Osteocyte (in vitro differentiated cells): ENCODE measurements around the gene NOS3. TPM values are rescaled to one million over a fixed set of nuclear protein-coding genes. Genes with fewer than 3 reads are reported as not detected.

Source experiments
- DNase-seq: peaks from one replicate; pipeline ENCODE4 v3.0.0; 2021; ENCODE audit warnings: mixed read lengths; ENCODE audit not compliant: unreplicated experiment; ENCODE audit errors: extremely low spot score
- H3K27ac Mint-ChIP-seq: one replicate; pipeline ENCODE4 v1.8.0; 2021; ENCODE audit warnings: mild to moderate bottlenecking, mixed read lengths; ENCODE audit not compliant: unreplicated experiment
- H3K27me3 Mint-ChIP-seq: one replicate; pipeline ENCODE4 v1.8.0; 2021; ENCODE audit warnings: mixed read lengths; ENCODE audit not compliant: unreplicated experiment
- H3K36me3 Mint-ChIP-seq: one replicate; pipeline ENCODE4 v1.8.0; 2021; ENCODE audit warnings: mixed read lengths; ENCODE audit not compliant: unreplicated experiment
- H3K4me1 Mint-ChIP-seq: one replicate; pipeline ENCODE4 v1.8.0; 2021; ENCODE audit warnings: mixed read lengths; ENCODE audit not compliant: unreplicated experiment
- H3K4me3 Mint-ChIP-seq: one replicate; pipeline ENCODE4 v1.8.0; 2021; ENCODE audit warnings: mild to moderate bottlenecking, moderate library complexity, mixed read lengths; ENCODE audit not compliant: unreplicated experiment
- H3K9me3 Mint-ChIP-seq: one replicate; pipeline ENCODE4 v1.8.0; 2021; ENCODE audit warnings: mixed read lengths; ENCODE audit not compliant: unreplicated experiment
- CTCF ChIP-seq: fragments of 200-600 bp; sonication (generic); IDR thresholded peaks from 2 replicates; pipeline ENCODE4 v1.5.0; 2021; ENCODE audit warnings: antibody characterized with exemption, mild to moderate bottlenecking, moderate library complexity
- total RNA-seq: library from RNA; stranded (reverse); gene quantifications from 2 replicates; pipeline ENCODE4 v1.2.1, GENCODE V29; 2021

Gene NOS3
- total RNA-seq, 1 donor from 2014 or later, result 0.73 TPM

GRCh38 chr7:151012911-151013347 lies 22.1 kb downstream of the NOS3 start:
- TF ChIP-seq CTCF, result peak; percentile 59
- Mint-ChIP-seq H3K27me3 (peaks cover 3% of the 10 kb centered on the region), H3K36me3 (no peaks in the 10 kb centered on the region), H3K4me3 (no peak overlapping the region), H3K9me3 (no peaks in the 10 kb centered on the region), H3K4me1 (peaks cover 18% of the 10 kb centered on the region), H3K27ac (no peak overlapping the region)
- no peak for DNase-seq

DNA sequence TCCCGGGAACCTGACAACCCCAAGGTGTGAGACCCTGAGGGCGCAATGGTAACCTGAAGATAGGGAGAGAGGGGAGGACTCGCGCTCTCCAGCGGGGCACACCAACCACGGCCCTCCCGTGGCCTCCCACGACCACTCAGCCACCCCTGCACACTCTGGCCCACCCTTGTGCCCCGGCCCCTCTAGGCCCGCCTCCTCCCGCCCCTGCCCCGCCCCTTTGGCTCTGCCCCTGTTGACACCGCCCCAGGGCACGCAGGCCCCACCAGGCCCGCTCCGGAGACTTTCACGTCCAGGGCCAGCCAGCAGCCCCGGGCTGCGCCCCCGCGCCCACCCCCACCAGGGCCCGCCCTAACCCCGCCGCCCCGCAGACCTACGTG lies 22.5 kb downstream of the NOS3 start:
- peaks cover 21% of the 10 kb centered on the region for H3K4me1 Mint-ChIP-seq
- H3K4me3 Mint-ChIP-seq, result no peak overlapping the region
- H3K27me3 Mint-ChIP-seq, result peaks cover 7% of the 10 kb centered on the region

DNA sequence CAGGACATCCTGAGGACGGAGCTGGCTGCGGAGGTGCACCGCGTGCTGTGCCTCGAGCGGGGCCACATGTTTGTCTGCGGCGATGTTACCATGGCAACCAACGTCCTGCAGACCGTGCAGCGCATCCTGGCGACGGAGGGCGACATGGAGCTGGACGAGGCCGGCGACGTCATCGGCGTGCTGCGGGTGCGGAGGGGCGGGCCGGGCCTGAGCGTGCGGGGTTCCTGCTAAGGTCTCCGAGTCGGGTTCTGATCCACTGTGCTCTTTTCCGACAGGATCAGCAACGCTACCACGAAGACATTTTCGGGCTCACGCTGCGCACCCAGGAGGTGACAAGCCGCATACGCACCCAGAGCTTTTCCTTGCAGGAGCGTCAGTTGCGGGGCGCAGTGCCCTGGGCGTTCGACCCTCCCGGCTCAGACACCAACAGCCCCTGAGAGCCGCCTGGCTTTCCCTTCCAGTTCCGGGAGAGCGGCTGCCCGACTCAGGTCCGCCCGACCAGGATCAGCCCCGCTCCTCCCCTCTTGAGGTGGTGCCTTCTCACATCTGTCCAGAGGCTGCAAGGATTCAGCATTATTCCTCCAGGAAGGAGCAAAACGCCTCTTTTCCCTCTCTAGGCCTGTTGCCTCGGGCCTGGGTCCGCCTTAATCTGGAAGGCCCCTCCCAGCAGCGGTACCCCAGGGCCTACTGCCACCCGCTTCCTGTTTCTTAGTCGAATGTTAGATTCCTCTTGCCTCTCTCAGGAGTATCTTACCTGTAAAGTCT lies 23.1 kb downstream of the NOS3 start:
- TF ChIP-seq CTCF, result no peak
- no peak overlapping the region for H3K4me3 Mint-ChIP-seq
- peaks cover 22% of the 10 kb centered on the region for H3K4me1 Mint-ChIP-seq
- H3K27ac Mint-ChIP-seq, result no peak overlapping the region
- no peak for DNase-seq
- no peaks in the 10 kb centered on the region for H3K36me3 Mint-ChIP-seq
- H3K27me3 Mint-ChIP-seq, result peaks cover 9% of the 10 kb centered on the region
- no peaks in the 10 kb centered on the region for H3K9me3 Mint-ChIP-seq

More for the DNA sequence above, 22.5 kb downstream of the NOS3 start:
- no peaks in the 10 kb centered on the region for H3K9me3 Mint-ChIP-seq
- H3K27ac Mint-ChIP-seq, result no peak overlapping the region
- TF ChIP-seq CTCF, result no peak
- no peaks in the 10 kb centered on the region for H3K36me3 Mint-ChIP-seq
- no peak for DNase-seq

DNA sequence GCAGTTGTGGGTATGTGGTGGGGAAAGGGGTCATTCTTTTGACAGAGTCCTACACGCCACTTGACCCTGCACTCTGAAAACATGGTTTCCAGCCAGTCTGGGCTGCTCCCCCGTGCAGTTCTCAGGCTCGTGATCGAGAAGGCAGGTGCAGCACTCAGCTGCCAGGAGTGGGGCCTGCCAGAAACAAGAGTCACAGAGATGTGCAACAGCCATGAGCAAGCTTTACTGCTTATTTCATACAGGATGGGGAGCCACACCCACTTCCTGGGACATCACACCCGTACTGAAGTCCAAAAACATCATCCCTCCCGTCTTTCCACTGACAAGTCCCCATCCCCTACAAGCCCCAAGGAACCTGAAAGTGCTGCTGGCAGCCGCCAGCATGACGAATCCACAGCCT lies 24.1 kb downstream of the NOS3 start:
- H3K4me1 Mint-ChIP-seq, result peaks cover 27% of the 10 kb centered on the region
- no peak overlapping the region for H3K27ac Mint-ChIP-seq
- no peak for DNase-seq
- H3K27me3 Mint-ChIP-seq, result peaks cover 14% of the 10 kb centered on the region
- H3K36me3 Mint-ChIP-seq, result no peaks in the 10 kb centered on the region
- TF ChIP-seq CTCF, result no peak
- H3K4me3 Mint-ChIP-seq, result no peak overlapping the region
- H3K9me3 Mint-ChIP-seq, result no peaks in the 10 kb centered on the region

DNA sequence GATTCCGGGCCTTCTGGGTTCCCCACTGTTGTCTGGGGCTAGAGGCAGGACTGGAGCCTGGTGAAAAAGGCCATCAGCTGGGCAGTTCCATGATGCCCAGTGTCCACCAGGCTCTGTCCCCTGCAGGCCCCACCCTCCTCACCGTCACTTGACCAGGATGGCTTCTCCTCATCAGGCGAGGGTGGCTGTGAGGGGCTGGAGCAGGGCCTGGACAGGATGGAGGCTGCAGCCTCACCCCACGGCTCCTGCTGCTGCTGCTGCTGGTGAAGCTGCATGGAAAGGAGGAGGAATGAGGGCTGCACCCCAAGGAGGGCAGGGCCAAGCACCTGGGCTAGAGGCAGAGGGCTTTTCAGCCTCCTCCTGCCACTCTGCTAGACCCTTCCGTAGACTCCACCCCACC lies 25.1 kb downstream of the NOS3 start:
- Mint-ChIP-seq H3K9me3 (no peaks in the 10 kb centered on the region), H3K4me1 (peaks cover 27% of the 10 kb centered on the region), H3K27me3 (peaks cover 20% of the 10 kb centered on the region), H3K36me3 (no peaks in the 10 kb centered on the region), H3K4me3 (no peak overlapping the region), H3K27ac (no peak overlapping the region)
- TF ChIP-seq CTCF, result no peak
- no peak for DNase-seq
